HepG2 (cell line): Measurements from ENCODE around the gene CCR2. TPM values are rescaled to one million over a fixed set of nuclear protein-coding genes. Genes with fewer than 3 reads are reported as not detected.

Experiments
- ATAC-seq: fragments of 200-7000 bp; cut with Tn5 transposase; 3 replicates; pipeline ENCODE4 v1.9.1; 2020; ENCODE audit warnings: mild to moderate bottlenecking, moderate library complexity
- BruUV-seq: library from RNA; stranded (reverse); fragments of 400-500 nt; replicated peaks from 2 replicates; lab custom pipeline; 2021; lab: Mats Ljungman, UMichigan
- CTCF ChIA-PET: fragments of 300-600 bp; formaldehyde crosslinking; extraction: SDS; loops from one replicate; lab custom pipeline; 2021; ENCODE audit warnings: low total read pairs, inconsistent platforms, low intra/inter-chr PET ratio; lab: Yijun Ruan, JAX
- POLR2A ChIA-PET: fragments of 350-600 bp; sonication (Branson Sonifier 250); formaldehyde crosslinking; loops from one replicate; lab custom pipeline; 2020; ENCODE audit warnings: antibody characterized with exemption, inconsistent platforms; lab: Yijun Ruan, JAX
- DNase-seq: peaks from one replicate; pipeline ENCODE4 v3.0.0-alpha.2; 2015; ENCODE audit warnings: low spot score
- FAIRE-seq: peaks from 3 replicates; lab custom pipeline; 2011; peaks lifted over from hg19 to GRCh38; lab: Jason Lieb, UNC
- H2AFZ ChIP-seq: one replicate; pipeline ENCODE4 v1.6.1; 2011; ENCODE audit warnings: low read length, inconsistent platforms
- H3K27ac ChIP-seq: fragments of 300-600 bp; 3 replicates; pipeline ENCODE4 v1.8.0; 2011; ENCODE audit warnings: mixed run types, mild to moderate bottlenecking, mixed read lengths, low read length, inconsistent platforms; ENCODE audit not compliant: insufficient read depth; ENCODE audit errors: extremely low read length
- H3K27me3 ChIP-seq, 2 experiments: fragments of 200-600 bp in 1 of 2; 2 replicates in 1 of 2; 3 replicates in 1 of 2; pipeline versions ENCODE4 v1.6.0 to v1.8.0; 2011; ENCODE audit warnings: low read length in 2 of 2, mild to moderate bottlenecking in 2 of 2, moderate library complexity in 2 of 2, inconsistent platforms in 1 of 2; ENCODE audit not compliant: insufficient read depth in 2 of 2, control insufficient read depth in 1 of 2
- H3K36me3 ChIP-seq, 2 experiments: fragments of 200-600 bp in 1 of 2; replicated peaks in 1 of 2; 2 replicates in 1 of 2; 3 replicates in 1 of 2; pipeline versions ENCODE4 v1.5.1 to v1.8.0; 2011; ENCODE audit warnings: low read length in 2 of 2, inconsistent platforms in 1 of 2; ENCODE audit not compliant: insufficient read depth in 2 of 2, control insufficient read depth in 1 of 2
- H3K4me1 ChIP-seq: 2 replicates; pipeline ENCODE4 v1.5.1; 2012; ENCODE audit warnings: low read length, inconsistent platforms; ENCODE audit not compliant: insufficient read depth
- H3K4me2 ChIP-seq: 2 replicates; pipeline ENCODE4 v1.6.0; 2011; ENCODE audit warnings: low read depth, low read length, inconsistent platforms
- H3K4me3 ChIP-seq, 3 experiments: fragments of 200-600 bp in 1 of 3; sonication (generic), shearing (Covaris generic) in 1 of 3; replicated peaks in 1 of 3; 2 replicates each; pipeline ENCODE4 v1.5.1; 2011 to 2016; ENCODE audit warnings: low read length in 3 of 3, inconsistent platforms in 2 of 3, low read depth in 2 of 3, mild to moderate bottlenecking in 2 of 3, control low read depth in 1 of 3, mixed read lengths in 1 of 3; ENCODE audit not compliant: insufficient read depth in 1 of 3
- H3K79me2 ChIP-seq: one replicate; pipeline ENCODE4 v1.6.1; 2011; ENCODE audit warnings: low read length, inconsistent platforms; ENCODE audit not compliant: insufficient read depth
- H3K9ac ChIP-seq: 2 replicates; pipeline ENCODE4 v1.6.0; 2011; ENCODE audit warnings: mild to moderate bottlenecking, low read depth, low read length, inconsistent platforms; ENCODE audit not compliant: insufficient read depth
- H3K9me3 ChIP-seq: 2 replicates; pipeline ENCODE4 v1.5.1; 2012; ENCODE audit warnings: mild to moderate bottlenecking, low read length
- H4K20me1 ChIP-seq: 2 replicates; pipeline ENCODE4 v1.6.0; 2011; ENCODE audit warnings: inconsistent platforms, mild to moderate bottlenecking, low read length, moderate library complexity; ENCODE audit not compliant: insufficient read depth
- HOXD1 ChIP-seq: sonication (generic); formaldehyde crosslinking; IDR thresholded peaks from 2 replicates; pipeline ENCODE4 v1.5.0; 2020; ENCODE audit warnings: missing genetic modification reagents
- PHB2 ChIP-seq: fragments of 450-650 bp; IDR thresholded peaks from 2 replicates; pipeline ENCODE4 v1.6.1; 2018; ENCODE audit not compliant: partially characterized antibody
- YEATS2 ChIP-seq: sonication (generic); formaldehyde crosslinking; IDR thresholded peaks from 2 replicates; pipeline ENCODE4 v1.4.0; 2020; ENCODE audit warnings: missing genetic modification reagents, borderline replicate concordance
- ZNF773 ChIP-seq: sonication (generic); formaldehyde crosslinking; IDR thresholded peaks from 2 replicates; pipeline ENCODE4 v1.4.0; 2020; ENCODE audit warnings: missing genetic modification reagents, borderline replicate concordance
- WGBS: methylation state at CpG from one replicate; pipeline ENCODE4 v1.1.6; 2017; ENCODE audit warnings: low lambda C conversion rate; 5-methylcytosine and 5-hydroxymethylcytosine counted together
- in situ Hi-C: cut with HindIII; loops from 2 replicates; pipeline ENCODE4 v1.10.0; 2017; ENCODE audit warnings: low pct_unique_long_range_greater_than_20kb; ENCODE audit not compliant: extremely low pct_ligation_motif_present
- intact Hi-C: fragments of 100-400 bp; cut with micrococcal nuclease; formaldehyde crosslinking; loops from one replicate; pipeline ENCODE4 v1.10.0; 2022; ENCODE audit not compliant: unreplicated experiment
- polyA plus RNA-seq, 8 experiments: library from polyadenylated mRNA; depleted of rRNA in 3 of 8; stranded (reverse) in 7 of 8; unstranded in 1 of 8; fragments of >200 nt; fragmentation: Illumina TruSeq in 4 of 8; extraction: Trizol in 4 of 8; gene quantifications; 2 replicates each; pipeline versions ENCODE4 v1.2.1 to v1.2.3, GENCODE V29; 2011 to 2016; ENCODE audit warnings: low read depth in 4 of 8, missing spikeins in 1 of 8, mixed read lengths in 1 of 8; ENCODE audit not compliant: insufficient read depth in 1 of 8
- total RNA-seq, 5 experiments: library from RNA; depleted of rRNA; stranded (reverse); fragments of >200 nt; fragmentation: Illumina TruSeq; extraction: Trizol; gene quantifications; 2 replicates each; pipeline ENCODE4 v1.2.3, GENCODE V29; 2016; ENCODE audit warnings: low read depth in 1 of 5
- TF ChIP-seq, protein P1 (sequence below): sonication (generic); formaldehyde crosslinking; IDR thresholded peaks from 2 replicates; pipeline ENCODE4 v1.5.1; 2020; ENCODE audit warnings: mild to moderate bottlenecking, missing genetic modification reagents, moderate library complexity

The CCR2 gene
- total and polyA plus RNA-seq, 2 of the 13 experiments (the other 11 are each of a cell fraction or from before 2014, with no cell fraction given): not detected

DNA sequence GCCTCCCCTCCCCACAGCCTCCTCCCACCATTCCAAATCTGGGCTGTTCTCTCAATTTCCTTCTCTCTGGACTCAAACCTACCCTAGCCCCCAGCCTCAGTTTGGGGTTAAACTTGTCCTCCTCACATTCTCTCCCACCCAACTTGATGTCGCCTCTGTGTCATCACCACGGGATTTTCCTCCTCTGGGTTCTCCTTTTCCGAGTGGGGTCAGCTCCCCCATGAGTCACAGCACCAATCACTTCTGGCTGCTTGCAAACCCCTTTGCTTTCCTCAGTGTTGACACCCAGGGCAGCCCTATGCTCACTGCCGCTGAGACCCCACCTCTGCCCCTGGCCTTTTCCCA lies 52.5 kb downstream of the CCR2 start:
- DNase-seq (no peak), FAIRE-seq (no peak), ATAC-seq (no peak)
- WGBS: 58% methylated on average over 4 of the region's 4 CpGs
- in situ Hi-C loops (no loop called here), intact Hi-C loops (no loop called here)
- H3K4me2 ChIP-seq: no peak overlapping the region
- no TSS peak for BruUV-seq
- no peak overlapping the region for H2AFZ ChIP-seq
- H3K4me3 ChIP-seq: no peak overlapping the region
- H4K20me1 ChIP-seq: no peaks in the 10 kb centered on the region
- H3K27ac ChIP-seq: no peak overlapping the region
- ChIA-PET POLR2A (no interaction called here), CTCF (no interaction called here)
- peaks cover 2 to 8% of the 10 kb centered on the region in 2 experiments; a peak in 2 of 5 replicates for H3K27me3 ChIP-seq
- no peaks in the 10 kb centered on the region for H3K4me1 ChIP-seq
- H3K36me3 ChIP-seq: no peaks in the 10 kb centered on the region
- no peaks in the 10 kb centered on the region for H3K9me3 ChIP-seq
- no peak for TF ChIP-seq YEATS2 (CRISPR knock-in tag)
- no peak for TF ChIP-seq HOXD1 (CRISPR knock-in tag)
- TF ChIP-seq ZNF773 (CRISPR knock-in tag): no peak
- TF ChIP-seq PHB2: no peak
- TF ChIP-seq, protein P1, sequence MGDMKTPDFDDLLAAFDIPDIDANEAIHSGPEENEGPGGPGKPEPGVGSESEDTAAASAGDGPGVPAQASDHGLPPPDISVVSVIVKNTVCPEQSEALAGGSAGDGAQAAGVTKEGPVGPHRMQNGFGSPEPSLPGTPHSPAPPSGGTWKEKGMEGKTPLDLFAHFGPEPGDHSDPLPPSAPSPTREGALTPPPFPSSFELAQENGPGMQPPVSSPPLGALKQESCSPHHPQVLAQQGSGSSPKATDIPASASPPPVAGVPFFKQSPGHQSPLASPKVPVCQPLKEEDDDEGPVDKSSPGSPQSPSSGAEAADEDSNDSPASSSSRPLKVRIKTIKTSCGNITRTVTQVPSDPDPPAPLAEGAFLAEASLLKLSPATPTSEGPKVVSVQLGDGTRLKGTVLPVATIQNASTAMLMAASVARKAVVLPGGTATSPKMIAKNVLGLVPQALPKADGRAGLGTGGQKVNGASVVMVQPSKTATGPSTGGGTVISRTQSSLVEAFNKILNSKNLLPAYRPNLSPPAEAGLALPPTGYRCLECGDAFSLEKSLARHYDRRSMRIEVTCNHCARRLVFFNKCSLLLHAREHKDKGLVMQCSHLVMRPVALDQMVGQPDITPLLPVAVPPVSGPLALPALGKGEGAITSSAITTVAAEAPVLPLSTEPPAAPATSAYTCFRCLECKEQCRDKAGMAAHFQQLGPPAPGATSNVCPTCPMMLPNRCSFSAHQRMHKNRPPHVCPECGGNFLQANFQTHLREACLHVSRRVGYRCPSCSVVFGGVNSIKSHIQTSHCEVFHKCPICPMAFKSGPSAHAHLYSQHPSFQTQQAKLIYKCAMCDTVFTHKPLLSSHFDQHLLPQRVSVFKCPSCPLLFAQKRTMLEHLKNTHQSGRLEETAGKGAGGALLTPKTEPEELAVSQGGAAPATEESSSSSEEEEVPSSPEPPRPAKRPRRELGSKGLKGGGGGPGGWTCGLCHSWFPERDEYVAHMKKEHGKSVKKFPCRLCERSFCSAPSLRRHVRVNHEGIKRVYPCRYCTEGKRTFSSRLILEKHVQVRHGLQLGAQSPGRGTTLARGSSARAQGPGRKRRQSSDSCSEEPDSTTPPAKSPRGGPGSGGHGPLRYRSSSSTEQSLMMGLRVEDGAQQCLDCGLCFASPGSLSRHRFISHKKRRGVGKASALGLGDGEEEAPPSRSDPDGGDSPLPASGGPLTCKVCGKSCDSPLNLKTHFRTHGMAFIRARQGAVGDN (CRISPR knock-in tag): no peak
- H3K9ac ChIP-seq: no peak overlapping the region
- no peaks in the 10 kb centered on the region for H3K79me2 ChIP-seq
